ENCODE results near the gene PSMA4.

GRCh38 chr15:78550194-78550593, 9.9 kb downstream of the PSMA4 start:
- TF ChIP-seq CTCF (IDR thresholded peaks at IDR 0.05) (no peak), POLR2A (IDR thresholded peaks at IDR 0.05) (no peak)
